WTC11 (cell line): Measurements from ENCODE around the gene HBQ1.

Experiments used
- NR2C2 ChIP-seq: sonication (generic); formaldehyde crosslinking; IDR thresholded peaks from 2 replicates; pipeline ENCODE4 v1.8.0; 2022; ENCODE audit warnings: mild to moderate bottlenecking, missing genetic modification reagents
- TF ChIP-seq, protein P1 (sequence below): fragments of 200-600 bp; IDR thresholded peaks from 2 replicates; pipeline ENCODE4 v1.8.0; 2022; ENCODE audit warnings: antibody characterized with exemption

DNA sequence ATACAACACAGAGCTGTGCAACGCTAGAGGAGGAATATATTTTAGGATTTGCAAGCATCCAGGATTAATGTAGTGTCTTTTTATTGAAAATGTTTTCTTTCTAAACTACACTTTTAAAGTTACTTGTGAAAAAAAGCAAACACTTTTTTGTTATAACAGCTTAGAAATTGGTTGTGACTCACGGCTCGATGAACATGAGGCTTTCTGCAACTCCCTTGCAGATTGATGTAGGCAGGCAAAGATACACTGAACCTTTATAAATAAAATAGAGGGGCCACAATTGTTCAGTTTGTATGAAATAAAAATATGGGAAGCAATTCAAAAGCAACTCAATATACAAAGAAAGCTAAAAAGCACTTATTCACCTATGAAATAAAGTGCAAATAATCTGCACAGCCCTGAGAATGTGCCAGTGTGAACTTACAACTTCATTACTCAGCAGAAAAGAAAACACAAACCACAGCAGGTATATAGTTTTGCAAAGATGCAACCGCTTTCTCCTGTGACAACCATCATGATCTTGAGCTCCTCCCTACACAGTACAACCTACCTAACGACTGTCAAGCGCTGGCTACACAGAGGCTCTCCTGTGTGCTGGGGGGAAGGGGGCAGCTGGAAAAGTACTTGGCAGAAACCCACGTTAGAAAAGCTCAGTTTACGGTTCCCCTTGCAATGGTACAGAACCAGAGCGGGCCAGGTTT, 48.0 kb downstream of the HBQ1 start:
- TF ChIP-seq, protein P1, sequence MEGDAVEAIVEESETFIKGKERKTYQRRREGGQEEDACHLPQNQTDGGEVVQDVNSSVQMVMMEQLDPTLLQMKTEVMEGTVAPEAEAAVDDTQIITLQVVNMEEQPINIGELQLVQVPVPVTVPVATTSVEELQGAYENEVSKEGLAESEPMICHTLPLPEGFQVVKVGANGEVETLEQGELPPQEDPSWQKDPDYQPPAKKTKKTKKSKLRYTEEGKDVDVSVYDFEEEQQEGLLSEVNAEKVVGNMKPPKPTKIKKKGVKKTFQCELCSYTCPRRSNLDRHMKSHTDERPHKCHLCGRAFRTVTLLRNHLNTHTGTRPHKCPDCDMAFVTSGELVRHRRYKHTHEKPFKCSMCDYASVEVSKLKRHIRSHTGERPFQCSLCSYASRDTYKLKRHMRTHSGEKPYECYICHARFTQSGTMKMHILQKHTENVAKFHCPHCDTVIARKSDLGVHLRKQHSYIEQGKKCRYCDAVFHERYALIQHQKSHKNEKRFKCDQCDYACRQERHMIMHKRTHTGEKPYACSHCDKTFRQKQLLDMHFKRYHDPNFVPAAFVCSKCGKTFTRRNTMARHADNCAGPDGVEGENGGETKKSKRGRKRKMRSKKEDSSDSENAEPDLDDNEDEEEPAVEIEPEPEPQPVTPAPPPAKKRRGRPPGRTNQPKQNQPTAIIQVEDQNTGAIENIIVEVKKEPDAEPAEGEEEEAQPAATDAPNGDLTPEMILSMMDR, result no peak
- no peak for TF ChIP-seq NR2C2
